Measurements from ENCODE around the gene IPPK.

DNA sequence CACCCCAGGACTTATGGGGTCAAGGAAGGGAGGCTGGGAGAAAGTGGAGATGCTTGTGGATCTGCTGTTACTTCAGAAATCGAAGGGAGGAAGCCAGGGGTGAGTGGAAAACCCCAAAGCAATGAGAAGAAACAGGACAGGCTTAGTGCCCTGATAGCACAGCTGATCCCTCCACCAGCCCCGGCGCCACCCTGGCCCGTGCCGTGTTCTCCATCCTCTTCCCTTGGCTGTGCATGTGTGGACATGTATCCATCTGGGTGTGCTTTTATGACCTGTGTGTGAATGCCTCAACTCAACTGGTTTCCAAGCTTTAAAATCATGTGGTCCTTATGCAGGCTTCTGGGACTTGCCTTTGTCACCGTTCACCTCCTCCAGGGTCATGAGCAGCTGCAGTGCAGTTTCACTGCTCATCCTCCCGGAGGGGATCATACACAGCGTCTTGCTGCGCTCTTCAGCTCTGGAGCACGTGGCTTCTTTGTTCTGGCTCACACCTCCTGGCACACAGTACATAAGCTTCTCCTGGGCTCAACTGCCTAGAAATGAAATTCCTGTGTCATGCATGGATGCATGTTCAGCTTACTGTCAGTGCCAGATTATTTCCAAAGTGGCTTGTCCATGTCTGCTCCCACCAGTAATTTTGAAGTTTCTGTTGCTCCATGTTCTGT is 58.2 kb downstream of the IPPK start:
- TF ChIP-seq, protein P1, sequence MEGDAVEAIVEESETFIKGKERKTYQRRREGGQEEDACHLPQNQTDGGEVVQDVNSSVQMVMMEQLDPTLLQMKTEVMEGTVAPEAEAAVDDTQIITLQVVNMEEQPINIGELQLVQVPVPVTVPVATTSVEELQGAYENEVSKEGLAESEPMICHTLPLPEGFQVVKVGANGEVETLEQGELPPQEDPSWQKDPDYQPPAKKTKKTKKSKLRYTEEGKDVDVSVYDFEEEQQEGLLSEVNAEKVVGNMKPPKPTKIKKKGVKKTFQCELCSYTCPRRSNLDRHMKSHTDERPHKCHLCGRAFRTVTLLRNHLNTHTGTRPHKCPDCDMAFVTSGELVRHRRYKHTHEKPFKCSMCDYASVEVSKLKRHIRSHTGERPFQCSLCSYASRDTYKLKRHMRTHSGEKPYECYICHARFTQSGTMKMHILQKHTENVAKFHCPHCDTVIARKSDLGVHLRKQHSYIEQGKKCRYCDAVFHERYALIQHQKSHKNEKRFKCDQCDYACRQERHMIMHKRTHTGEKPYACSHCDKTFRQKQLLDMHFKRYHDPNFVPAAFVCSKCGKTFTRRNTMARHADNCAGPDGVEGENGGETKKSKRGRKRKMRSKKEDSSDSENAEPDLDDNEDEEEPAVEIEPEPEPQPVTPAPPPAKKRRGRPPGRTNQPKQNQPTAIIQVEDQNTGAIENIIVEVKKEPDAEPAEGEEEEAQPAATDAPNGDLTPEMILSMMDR (IDR thresholded peaks at IDR 0.05; ENCODE audit: low read length): no peak
- TF ChIP-seq EZH2 (IDR thresholded peaks at IDR 0.05; ENCODE audit: borderline replicate concordance, low read length): no peak
